Mesendoderm (in vitro differentiated cells): ENCODE measurements around the gene NETO1.

Source experiments
- DNase-seq: peaks from one replicate; pipeline ENCODE4 v3.0.0; 2013
- H2AK5ac ChIP-seq: 2 replicates; pipeline ENCODE4 v1.6.1; 2013; ENCODE audit warnings: low read length, inconsistent platforms
- H2BK120ac ChIP-seq: 2 replicates; pipeline ENCODE4 v1.6.1; 2013; ENCODE audit warnings: low read depth, mild to moderate bottlenecking, low read length, moderate library complexity, mixed read lengths
- H2BK15ac ChIP-seq: replicated peaks from 2 replicates; pipeline ENCODE4 v1.6.1; 2013; ENCODE audit warnings: low read depth, mild to moderate bottlenecking, moderate library complexity
- H2BK5ac ChIP-seq: 2 replicates; pipeline ENCODE4 v1.6.1; 2013; ENCODE audit warnings: low read length, inconsistent platforms
- H3K18ac ChIP-seq: 2 replicates; pipeline ENCODE4 v1.6.1; 2013; ENCODE audit warnings: mild to moderate bottlenecking, low read length, mixed read lengths
- H3K23ac ChIP-seq: one replicate; pipeline ENCODE4 v1.6.1; 2013; ENCODE audit warnings: low read length
- H3K27ac ChIP-seq: 2 replicates; pipeline ENCODE4 v1.5.1; 2013; ENCODE audit warnings: low read depth, mild to moderate bottlenecking, inconsistent platforms, low read length, moderate library complexity
- H3K27me3 ChIP-seq: 2 replicates; pipeline ENCODE4 v1.6.1; 2013; ENCODE audit warnings: low read length, control low read depth, mild to moderate bottlenecking, inconsistent platforms; ENCODE audit not compliant: insufficient read depth, poor library complexity
- H3K36me3 ChIP-seq: 2 replicates; pipeline ENCODE4 v1.6.1; 2013; ENCODE audit warnings: low read length, inconsistent platforms; ENCODE audit not compliant: control insufficient read depth, insufficient read depth
- H3K4ac ChIP-seq: one replicate; pipeline ENCODE4 v1.6.1; 2013; ENCODE audit warnings: low read depth, mild to moderate bottlenecking, low read length, moderate library complexity
- H3K4me1 ChIP-seq: 2 replicates; pipeline ENCODE4 v1.6.1; 2013; ENCODE audit warnings: low read depth, low read length, inconsistent platforms; ENCODE audit not compliant: control insufficient read depth
- H3K4me2 ChIP-seq: 2 replicates; pipeline ENCODE4 v1.6.1; 2013; ENCODE audit warnings: low read length
- H3K4me3 ChIP-seq: 2 replicates; pipeline ENCODE4 v1.5.1; 2013; ENCODE audit warnings: mild to moderate bottlenecking, low read length
- H3K56ac ChIP-seq: one replicate; pipeline ENCODE4 v1.6.1; 2013; ENCODE audit warnings: low read length
- H3K79me1 ChIP-seq: 2 replicates; pipeline ENCODE4 v1.6.1; 2013; ENCODE audit warnings: low read length, inconsistent platforms
- H3K79me2 ChIP-seq: 2 replicates; pipeline ENCODE4 v1.6.1; 2013; ENCODE audit warnings: mild to moderate bottlenecking, low read length; ENCODE audit not compliant: control insufficient read depth, insufficient read depth
- H3K9ac ChIP-seq: 2 replicates; pipeline ENCODE4 v1.6.1; 2013; ENCODE audit warnings: low read length, inconsistent platforms
- H4K5ac ChIP-seq: one replicate; pipeline ENCODE4 v1.6.1; 2013; ENCODE audit warnings: low read length
- H4K8ac ChIP-seq: one replicate; pipeline ENCODE4 v1.6.1; 2013; ENCODE audit warnings: low read depth, mild to moderate bottlenecking, control low read depth, low read length, moderate library complexity
- WGBS: extraction: QIAGEN DNeasy Blood & Tissue Kit; methylation state at CpG from one replicate; pipeline ENCODE4 v1.1.7; 2013; ENCODE audit warnings: low lambda C conversion rate, missing lambda C conversion rate; ENCODE audit not compliant: insufficient coverage; ENCODE audit errors: extremely low coverage; 5-methylcytosine and 5-hydroxymethylcytosine counted together

The NETO1 gene

GRCh38 chr18:72859088-72859487 lies 8.7 kb downstream of the NETO1 start:
- H3K27me3 ChIP-seq, result no peaks in the 10 kb centered on the region
- no peak for DNase-seq
- H3K56ac ChIP-seq, result no peak overlapping the region
- WGBS, result no CpG with 5 or more reads among the region's 4 CpGs
- H2AK5ac ChIP-seq, result no peak overlapping the region
- no peaks in the 10 kb centered on the region for H3K4me1 ChIP-seq
- H3K36me3 ChIP-seq, result no peaks in the 10 kb centered on the region
- no peak overlapping the region for H3K27ac ChIP-seq
- no peak overlapping the region for H3K9ac ChIP-seq
- H4K8ac ChIP-seq, result no peak overlapping the region
- no peaks in the 10 kb centered on the region for H3K79me1 ChIP-seq
- no peak overlapping the region for H2BK5ac ChIP-seq
- no peak overlapping the region for H2BK15ac ChIP-seq
- no peak overlapping the region for H3K4ac ChIP-seq
- no peak overlapping the region for H3K18ac ChIP-seq
- H4K5ac ChIP-seq, result no peak overlapping the region
- H3K79me2 ChIP-seq, result no peaks in the 10 kb centered on the region
- no peak overlapping the region for H2BK120ac ChIP-seq
- H3K4me2 ChIP-seq, result no peak overlapping the region
- no peak overlapping the region for H3K4me3 ChIP-seq
- H3K23ac ChIP-seq, result no peak overlapping the region

GRCh38 chr18:72849671-72850070 lies 18.1 kb downstream of the NETO1 start:
- Histone ChIP-seq H3K4me2 (no peak overlapping the region), H3K36me3 (no peaks in the 10 kb centered on the region), H3K4ac (no peak overlapping the region), H3K18ac (no peak overlapping the region), H2BK120ac (no peak overlapping the region), H3K79me2 (no peaks in the 10 kb centered on the region), H4K8ac (no peak overlapping the region), H2AK5ac (no peak overlapping the region), H4K5ac (no peak overlapping the region), H3K9ac (no peak overlapping the region), H3K4me1 (no peaks in the 10 kb centered on the region), H3K4me3 (no peak overlapping the region), H3K56ac (no peak overlapping the region), H2BK5ac (no peak overlapping the region), H3K23ac (no peak overlapping the region), H3K79me1 (no peaks in the 10 kb centered on the region), H3K27me3 (no peaks in the 10 kb centered on the region), H3K27ac (no peak overlapping the region), H2BK15ac (no peak overlapping the region)
- DNase-seq, result no peak
- WGBS, result no CpG with 5 or more reads among the region's 3 CpGs

- Histone ChIP-seq H2BK120ac (no peak overlapping the region), H3K36me3 (no peaks in the 10 kb centered on the region), H3K9ac (no peak overlapping the region), H3K79me1 (no peaks in the 10 kb centered on the region), H4K5ac (no peak overlapping the region), H3K27ac (no peak overlapping the region), H3K56ac (no peak overlapping the region), H2BK15ac (no peak overlapping the region), H2AK5ac (no peak overlapping the region), H3K4me2 (no peak overlapping the region), H3K27me3 (no peaks in the 10 kb centered on the region), H3K23ac (no peak overlapping the region), H3K79me2 (no peaks in the 10 kb centered on the region), H4K8ac (no peak overlapping the region), H2BK5ac (no peak overlapping the region), H3K4me1 (no peaks in the 10 kb centered on the region), H3K4ac (no peak overlapping the region), H3K4me3 (no peak overlapping the region), H3K18ac (no peak overlapping the region)
- no CpG with 5 or more reads among the region's 1 CpG for WGBS
- peak; percentile 35 for DNase-seq
Measured at GRCh38 chr18:72848503-72849237, 19.1 kb downstream of the NETO1 start.

GRCh38 chr18:72847771-72848170 lies 20.0 kb downstream of the NETO1 start:
- Histone ChIP-seq H3K18ac (no peak overlapping the region), H3K27ac (no peak overlapping the region), H3K4me1 (no peaks in the 10 kb centered on the region), H4K5ac (no peak overlapping the region), H3K9ac (no peak overlapping the region), H3K79me2 (no peaks in the 10 kb centered on the region), H2BK5ac (no peak overlapping the region), H3K36me3 (no peaks in the 10 kb centered on the region), H2AK5ac (no peak overlapping the region), H3K4me2 (no peak overlapping the region), H3K79me1 (no peaks in the 10 kb centered on the region), H3K4ac (no peak overlapping the region), H3K27me3 (no peaks in the 10 kb centered on the region), H2BK120ac (no peak overlapping the region), H3K23ac (no peak overlapping the region), H4K8ac (no peak overlapping the region), H3K4me3 (no peak overlapping the region), H3K56ac (no peak overlapping the region), H2BK15ac (no peak overlapping the region)
- WGBS, result no CpG with 5 or more reads among the region's 1 CpG
- DNase-seq, result peak; percentile 69

GRCh38 chr18:72846736-72847533 lies 20.9 kb downstream of the NETO1 start:
- Histone ChIP-seq H3K4me1 (no peaks in the 10 kb centered on the region), H3K4ac (no peak overlapping the region), H4K8ac (no peak overlapping the region), H2BK120ac (no peak overlapping the region), H3K79me2 (no peaks in the 10 kb centered on the region), H3K36me3 (no peaks in the 10 kb centered on the region), H2BK15ac (no peak overlapping the region), H3K9ac (no peak overlapping the region), H3K18ac (no peak overlapping the region), H3K56ac (no peak overlapping the region), H3K4me2 (no peak overlapping the region), H2AK5ac (no peak overlapping the region), H3K79me1 (no peaks in the 10 kb centered on the region), H3K27me3 (no peaks in the 10 kb centered on the region), H3K4me3 (no peak overlapping the region), H2BK5ac (no peak overlapping the region), H3K23ac (no peak overlapping the region), H4K5ac (no peak overlapping the region), H3K27ac (no peak overlapping the region)
- no CpG with 5 or more reads among the region's 7 CpGs for WGBS
- DNase-seq, result peak; percentile 39
